SK-N-MC (cell line): ENCODE results near the gene DCHS2.

Source experiments
- EZH2 ChIP-seq: fragments of 200-600 bp; sonication (generic); IDR thresholded peaks from one replicate; pipeline ENCODE4 v1.6.1; 2017; ENCODE audit warnings: antibody characterized with exemption
- FOXP2 ChIP-seq: optimal IDR thresholded peaks from 2 replicates; pipeline ENCODE3; 2011; ENCODE audit warnings: mild to moderate bottlenecking, moderate library complexity; ENCODE audit not compliant: insufficient read depth; ENCODE audit errors: extremely low read length, control extremely low read depth
- POLR2AphosphoS5 ChIP-seq: IDR thresholded peaks from 2 replicates; pipeline ENCODE4 v1.6.1; 2012; ENCODE audit warnings: mild to moderate bottlenecking, low read depth, low read length, borderline replicate concordance

GRCh38 chr4:154310578-154310977, 181.0 kb downstream of the DCHS2 start:
- no peak for TF ChIP-seq POLR2AphosphoS5
- no peak for TF ChIP-seq FOXP2
- no peak for TF ChIP-seq EZH2
